GM12878 (cell line): ENCODE measurements around the gene ZMIZ1. TPM values are rescaled to one million over a fixed set of nuclear protein-coding genes. Genes with fewer than 3 reads are reported as not detected.

Source experiments
- ATAC-seq: fragments of 200-7000 bp; cut with Tn5 transposase; 3 replicates; pipeline ENCODE4 v1.9.1; 2020; ENCODE audit warnings: mild to moderate bottlenecking, moderate library complexity
- BruUV-seq: library from RNA; stranded (reverse); fragments of 400-500 nt; replicated peaks from 2 replicates; lab custom pipeline; 2021; lab: Mats Ljungman, UMichigan
- CTCF ChIA-PET: fragments of 300-600 bp; sonication (Branson Sonifier 250); formaldehyde crosslinking; extraction: SDS; loops from one replicate; lab custom pipeline; 2021; ENCODE audit warnings: inconsistent platforms; lab: Yijun Ruan, JAX
- POLR2A ChIA-PET: fragments of 350-600 bp; formaldehyde crosslinking; extraction: SDS; loops from one replicate; lab custom pipeline; 2021; ENCODE audit warnings: inconsistent platforms; lab: Charles Lee
- RAD21 ChIA-PET: fragments of 300-600 bp; sonication (Branson Sonifier 250); formaldehyde crosslinking; loops from one replicate; lab custom pipeline; 2023; ENCODE audit warnings: antibody characterized with exemption; ENCODE audit not compliant: unreplicated experiment; lab: Charles Lee
- SMC1A ChIA-PET: fragments of 300-600 bp; sonication (Branson Sonifier 250); formaldehyde crosslinking; loops from one replicate; lab custom pipeline; 2023; ENCODE audit not compliant: unreplicated experiment, uncharacterized antibody; lab: Charles Lee
- DNase-seq: peaks from one replicate; pipeline ENCODE4 v3.0.0-alpha.2; 2011; ENCODE audit warnings: low read depth, low spot score
- FAIRE-seq: peaks from 3 replicates; lab custom pipeline; 2011; peaks lifted over from hg19 to GRCh38; lab: Jason Lieb, UNC
- H2AFZ ChIP-seq: 2 replicates; pipeline ENCODE4 v1.6.0; 2011; ENCODE audit warnings: low read depth, low read length, control low read depth; ENCODE audit not compliant: control insufficient read depth
- H3K27ac ChIP-seq: 2 replicates; pipeline ENCODE4 v1.5.1; 2011; ENCODE audit warnings: control low read depth; ENCODE audit not compliant: control insufficient read depth, insufficient read depth
- H3K27me3 ChIP-seq, 2 experiments: replicated peaks in 1 of 2; 2 replicates each; pipeline versions ENCODE4 v1.6.0 to v1.6.1; 2011; ENCODE audit warnings: low read length in 1 of 2; ENCODE audit not compliant: control insufficient read depth in 2 of 2, insufficient read depth in 2 of 2
- H3K36me3 ChIP-seq, 2 experiments: 2 replicates each; pipeline ENCODE4 v1.5.1; 2011; ENCODE audit warnings: low read length in 1 of 2; ENCODE audit not compliant: control insufficient read depth in 2 of 2, insufficient read depth in 2 of 2
- H3K4me1 ChIP-seq: 2 replicates; pipeline ENCODE4 v1.6.1; 2011; ENCODE audit warnings: mild to moderate bottlenecking, low read length, moderate library complexity, mixed read lengths; ENCODE audit not compliant: control insufficient read depth, insufficient read depth
- H3K4me2 ChIP-seq: 2 replicates; pipeline ENCODE4 v1.6.0; 2011; ENCODE audit warnings: control low read depth; ENCODE audit not compliant: control insufficient read depth, insufficient read depth
- H3K4me3 ChIP-seq: fragments of 200-600 bp; sonication (generic); 2 replicates; pipeline ENCODE4 v1.5.1; 2016
- H3K79me2 ChIP-seq: 2 replicates; pipeline ENCODE4 v1.6.0; 2011; ENCODE audit warnings: low read length; ENCODE audit not compliant: control insufficient read depth, insufficient read depth
- H3K9ac ChIP-seq: 2 replicates; pipeline ENCODE4 v1.8.0; 2011; ENCODE audit warnings: low read length, control low read depth, mixed read lengths; ENCODE audit not compliant: control insufficient read depth, insufficient read depth
- H3K9me3 ChIP-seq: replicated peaks from 3 replicates; pipeline ENCODE4 v1.5.1; 2011; ENCODE audit warnings: mild to moderate bottlenecking, low read length; ENCODE audit not compliant: control insufficient read depth, insufficient read depth
- H4K20me1 ChIP-seq: 2 replicates; pipeline ENCODE4 v1.6.0; 2011; ENCODE audit not compliant: control insufficient read depth, insufficient read depth
- ATF7 ChIP-seq: fragments of 450-650 bp; IDR thresholded peaks from 2 replicates; pipeline ENCODE4 v1.6.1; 2016; ENCODE audit warnings: low read depth, mild to moderate bottlenecking
- BHLHE40 ChIP-seq, 2 experiments: fragments of 450-650 bp in 1 of 2; IDR thresholded peaks; 2 replicates each; pipeline ENCODE4 v1.6.1; 2011 to 2017; ENCODE audit warnings: low read depth in 2 of 2, borderline replicate concordance in 1 of 2, improper control_type of control experiment in 1 of 2, low read length in 1 of 2, mild to moderate bottlenecking in 1 of 2
- CREB1 ChIP-seq: IDR thresholded peaks from 2 replicates; pipeline ENCODE4 v1.6.1; 2012; ENCODE audit warnings: low read depth, mild to moderate bottlenecking, inconsistent platforms
- EZH2 ChIP-seq: IDR thresholded peaks from 2 replicates; pipeline ENCODE4 v1.6.1; 2012; ENCODE audit warnings: low read depth, mild to moderate bottlenecking, control low read depth, inconsistent platforms, low read length, borderline replicate concordance; ENCODE audit not compliant: control insufficient read depth
- HDAC6 ChIP-seq: fragments of 200-600 bp; sonication (generic); IDR thresholded peaks from one replicate; pipeline ENCODE4 v1.8.0; 2017; ENCODE audit warnings: antibody characterized with exemption; ENCODE audit not compliant: unreplicated experiment
- IRF4 ChIP-seq: IDR thresholded peaks from 2 replicates; pipeline ENCODE4 v1.6.1; 2011; ENCODE audit warnings: low read depth, low read length
- NKRF ChIP-seq: fragments of 450-650 bp; conservative IDR thresholded peaks from 2 replicates; pipeline ENCODE4 v1.6.1; 2017; ENCODE audit warnings: mild to moderate bottlenecking, moderate library complexity
- PRDM15 ChIP-seq: fragments of 450-650 bp; formaldehyde crosslinking; IDR thresholded peaks from 2 replicates; pipeline ENCODE4 v1.4.0; 2020; ENCODE audit warnings: mild to moderate bottlenecking, moderate library complexity
- RB1 ChIP-seq: fragments of 450-650 bp; formaldehyde crosslinking; IDR thresholded peaks from 2 replicates; pipeline ENCODE4 v1.6.1; 2017; ENCODE audit warnings: mild to moderate bottlenecking, borderline replicate concordance
- RELB ChIP-seq: fragments of 450-650 bp; IDR thresholded peaks from 2 replicates; pipeline ENCODE4 v1.6.1; 2017; ENCODE audit warnings: low read depth, mild to moderate bottlenecking, moderate library complexity
- SIN3A ChIP-seq: IDR thresholded peaks from 2 replicates; pipeline ENCODE4 v1.6.1; 2012; ENCODE audit warnings: low read depth, low read length, improper control_type of control experiment
- SMAD1 ChIP-seq: fragments of 450-650 bp; IDR thresholded peaks from 2 replicates; pipeline ENCODE4 v1.6.1; 2018; ENCODE audit warnings: mild to moderate bottlenecking, low read depth; ENCODE audit not compliant: partially characterized antibody
- TARDBP ChIP-seq: IDR thresholded peaks from 2 replicates; pipeline ENCODE4 v1.6.1; 2016; ENCODE audit warnings: borderline replicate concordance
- YBX1 ChIP-seq: fragments of 450-650 bp; IDR thresholded peaks from 2 replicates; pipeline ENCODE4 v1.6.1; 2016; ENCODE audit warnings: antibody characterized with exemption
- ZBED1 ChIP-seq: IDR thresholded peaks from 2 replicates; pipeline ENCODE4 v1.6.1; 2016; ENCODE audit warnings: borderline replicate concordance
- WGBS: methylation state at CpG from one replicate; pipeline ENCODE4 v1.1.6; 2016; ENCODE audit warnings: low lambda C conversion rate; ENCODE audit not compliant: insufficient replicate concordance, insufficient coverage; ENCODE audit errors: missing lambda C conversion rate; 5-methylcytosine and 5-hydroxymethylcytosine counted together
- in situ Hi-C: fragments of 300-500 bp; cut with MboI; formaldehyde crosslinking; loops from 9 replicates; pipeline ENCODE4 v1.14.3; 2018; ENCODE audit warnings: mixed read lengths
- intact Hi-C: fragments of 100-400 bp; cut with micrococcal nuclease; formaldehyde crosslinking; loops from one replicate; pipeline ENCODE4 v1.14.2; 2022; ENCODE audit not compliant: unreplicated experiment
- polyA plus RNA-seq, 11 experiments: library from polyadenylated mRNA; depleted of rRNA in 4 of 11; unstranded in 6 of 11; stranded (reverse) in 5 of 11; fragments of >200 nt; fragmentation: Nextera tagmentation in 4 of 11; fragmentation: Illumina TruSeq in 1 of 11; extraction: Ambion mirVana in 4 of 11; extraction: Trizol in 1 of 11; gene quantifications; 1 replicate in 1 of 11; 2 replicates in 10 of 11; pipeline versions ENCODE4 v1.2.1 to v1.2.3, GENCODE V29; 2011 to 2016; ENCODE audit warnings: inconsistent platforms in 2 of 11, missing spikeins in 2 of 11, low read depth in 1 of 11
- total RNA-seq, 4 experiments: library from RNA; depleted of rRNA in 3 of 4; stranded (reverse); fragments of >200 nt in 3 of 4; fragmentation: Illumina TruSeq in 1 of 4; extraction: Trizol in 1 of 4; gene quantifications; 2 replicates each; pipeline versions ENCODE4 v1.2.1 to v1.2.3, GENCODE V29; 2013 to 2021

Gene ZMIZ1
- total and polyA plus RNA-seq, 10 of the 15 experiments (the other 5 are each of a cell fraction or from before 2014, with no cell fraction given) = 3.1 to 82.3 (median 14.9) TPM

GRCh38 chr10:79130255-79130654 lies 61.5 kb downstream of the ZMIZ1 start (continued):
- TF ChIP-seq ZBED1 = no peak
- no peak for TF ChIP-seq YBX1
- no peak for TF ChIP-seq HDAC6

- Histone ChIP-seq H3K9ac (no peak overlapping the region), H3K27me3 (no peaks in the 10 kb centered on the region), H3K4me2 (no peak overlapping the region), H3K79me2 (no peaks in the 10 kb centered on the region), H3K4me3 (no peak overlapping the region), H3K4me1 (peaks cover 14% of the 10 kb centered on the region), H4K20me1 (no peaks in the 10 kb centered on the region), H2AFZ (no peak overlapping the region), H3K9me3 (no peaks in the 10 kb centered on the region), H3K36me3 (no peaks in the 10 kb centered on the region), H3K27ac (no peak overlapping the region)
- intact Hi-C loops = no loop called here
- SMC1A ChIA-PET = no interaction called here
- in situ Hi-C loops = no loop called here
- no peak for ATAC-seq
- FAIRE-seq = no peak
- no peak for DNase-seq
- RAD21 ChIA-PET = no interaction called here
- WGBS = 36% methylated on average over 5 of the region's 5 CpGs
- CTCF ChIA-PET = no interaction called here
- BruUV-seq = no TSS peak
- POLR2A ChIA-PET = no interaction called here
- TF ChIP-seq RELB = no peak
- TF ChIP-seq PRDM15 (CRISPR knock-in tag) = no peak
- no peak for TF ChIP-seq IRF4
- TF ChIP-seq SMAD1 = no peak
- no peak for TF ChIP-seq SIN3A
- TF ChIP-seq CREB1 = no peak
- no peak for TF ChIP-seq BHLHE40 (IDR thresholded peaks at IDR 0.05; ENCODE audit: borderline replicate concordance in 1 of 2, low read depth in 2 of 2, low read length in 1 of 2)
- no peak for TF ChIP-seq RB1
- TF ChIP-seq ATF7 = no peak
- no peak for TF ChIP-seq TARDBP
- TF ChIP-seq EZH2 = no peak
- TF ChIP-seq NKRF = no peak
Observed at GRCh38 chr10:79130846-79131245, 62.1 kb downstream of the ZMIZ1 start.
